GM12878 (cell line): ENCODE measurements around the gene ABCG1.

Experiments
- BHLHE40 ChIP-seq, 2 experiments: fragments of 450-650 bp in 1 of 2; IDR thresholded peaks; 2 replicates each; pipeline ENCODE4 v1.6.1; 2011 to 2017; ENCODE audit warnings: low read depth in 2 of 2, borderline replicate concordance in 1 of 2, improper control_type of control experiment in 1 of 2, low read length in 1 of 2, mild to moderate bottlenecking in 1 of 2
- CTCF ChIP-seq, 3 experiments: IDR thresholded peaks in 2 of 3; conservative IDR thresholded peaks in 1 of 3; 2 replicates each; pipeline ENCODE4 v1.5.1; 2011; ENCODE audit warnings: low read depth in 3 of 3, low read length in 3 of 3, mild to moderate bottlenecking in 3 of 3, control low read depth in 2 of 3, moderate library complexity in 2 of 3, inconsistent platforms in 1 of 3, mixed read lengths in 1 of 3; ENCODE audit not compliant: control insufficient read depth in 2 of 3, insufficient read depth in 1 of 3; ENCODE audit errors: extremely low read depth in 1 of 3
- E4F1 ChIP-seq: fragments of 450-650 bp; IDR thresholded peaks from 2 replicates; pipeline ENCODE4 v1.6.1; 2018; ENCODE audit warnings: borderline replicate concordance, mild to moderate bottlenecking; ENCODE audit not compliant: partially characterized antibody
- FOXK2 ChIP-seq: fragments of 450-650 bp; IDR thresholded peaks from 2 replicates; pipeline ENCODE4 v1.6.1; 2017; ENCODE audit warnings: mild to moderate bottlenecking, moderate library complexity
- FOXM1 ChIP-seq: IDR thresholded peaks from 2 replicates; pipeline ENCODE4 v1.6.1; 2012; ENCODE audit warnings: low read depth, mild to moderate bottlenecking, inconsistent platforms, low read length, moderate library complexity
- HDAC2 ChIP-seq: fragments of 200-600 bp; sonication (generic); IDR thresholded peaks from 2 replicates; pipeline ENCODE4 v1.6.1; 2017
- POLR2A ChIP-seq: IDR thresholded peaks from 2 replicates; pipeline ENCODE4 v1.6.1; 2011; ENCODE audit warnings: low read depth, mild to moderate bottlenecking, low read length
- POLR2AphosphoS5 ChIP-seq: IDR thresholded peaks from 2 replicates; pipeline ENCODE4 v1.6.1; 2011; ENCODE audit warnings: mild to moderate bottlenecking, low read length, inconsistent platforms
- TAF1 ChIP-seq: IDR thresholded peaks from 2 replicates; pipeline ENCODE4 v1.6.1; 2011; ENCODE audit warnings: mild to moderate bottlenecking, low read depth, low read length, borderline replicate concordance

- TF ChIP-seq POLR2AphosphoS5 (no peak), HDAC2 (no peak), BHLHE40 (IDR thresholded peaks at IDR 0.05; ENCODE audit: borderline replicate concordance in 1 of 2, low read depth in 2 of 2, low read length in 1 of 2) (no peak), FOXK2 (no peak), CTCF (IDR thresholded peaks at IDR 0.05 in 2 of 3, conservative IDR thresholded peaks at IDR 0.05 in 1 of 3; ENCODE audit: control insufficient read depth in 2 of 3, extremely low read depth in 1 of 3, insufficient read depth in 1 of 3, low read depth in 3 of 3, low read length in 3 of 3) (no peak), E4F1 (no peak), FOXM1 (no peak), POLR2A (no peak), TAF1 (no peak)
Observed at GRCh38 chr21:42261829-42262200, 42.9 kb downstream of the ABCG1 start.
